ENCODE measurements around the gene PCNT.

The PCNT gene

DNA sequence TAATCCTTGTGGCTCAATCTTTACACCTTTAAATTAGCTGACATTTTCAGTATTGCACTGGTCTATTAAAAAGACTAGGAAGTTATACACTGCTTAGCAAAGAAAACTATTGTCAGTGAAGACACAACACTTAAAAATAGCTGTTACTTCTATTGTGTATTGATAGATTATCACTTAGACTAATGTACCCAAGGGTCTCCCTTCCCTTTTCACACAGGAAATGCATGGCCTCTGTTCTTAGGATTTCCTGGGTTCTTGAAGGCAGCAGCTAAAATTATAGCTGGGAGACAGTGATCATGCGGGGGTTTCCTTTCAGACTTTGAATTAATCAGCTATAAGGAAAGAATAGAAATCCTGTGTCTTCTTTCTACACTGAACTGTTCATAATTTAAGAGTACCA, 147.6 kb downstream of the PCNT start:
- H3K4me2 ChIP-seq (ENCODE audit: low read length) = no peak overlapping the region
- peaks cover 7% of the 10 kb centered on the region for H3K36me3 ChIP-seq (ENCODE audit: insufficient read depth, low read length)
- no peak overlapping the region for H3K9ac ChIP-seq (ENCODE audit: low read depth, low read length)
- no peak overlapping the region for H3K4me3 ChIP-seq (ENCODE audit: low read length)
- no peaks in the 10 kb centered on the region for H3K27me3 ChIP-seq (ENCODE audit: control insufficient read depth, insufficient read depth, low read length)
- no peaks in the 10 kb centered on the region for H3K9me3 ChIP-seq (replicated peaks; ENCODE audit: low read length)
- H3K4me1 ChIP-seq (ENCODE audit: control insufficient read depth, insufficient read depth, low read length) = peaks cover 9% of the 10 kb centered on the region

- Histone ChIP-seq H3K9me3 (replicated peaks; ENCODE audit: low read length) (no peaks in the 10 kb centered on the region), H3K4me1 (ENCODE audit: control insufficient read depth, insufficient read depth, low read length) (peaks cover 9% of the 10 kb centered on the region), H3K9ac (ENCODE audit: low read depth, low read length) (no peak overlapping the region), H3K36me3 (ENCODE audit: insufficient read depth, low read length) (peaks cover 7% of the 10 kb centered on the region), H3K4me3 (ENCODE audit: low read length) (no peak overlapping the region), H3K4me2 (ENCODE audit: low read length) (no peak overlapping the region), H3K27me3 (ENCODE audit: control insufficient read depth, insufficient read depth, low read length) (no peaks in the 10 kb centered on the region)
Observed at GRCh38 chr21:46472246-46472645, 148.3 kb downstream of the PCNT start.

DNA sequence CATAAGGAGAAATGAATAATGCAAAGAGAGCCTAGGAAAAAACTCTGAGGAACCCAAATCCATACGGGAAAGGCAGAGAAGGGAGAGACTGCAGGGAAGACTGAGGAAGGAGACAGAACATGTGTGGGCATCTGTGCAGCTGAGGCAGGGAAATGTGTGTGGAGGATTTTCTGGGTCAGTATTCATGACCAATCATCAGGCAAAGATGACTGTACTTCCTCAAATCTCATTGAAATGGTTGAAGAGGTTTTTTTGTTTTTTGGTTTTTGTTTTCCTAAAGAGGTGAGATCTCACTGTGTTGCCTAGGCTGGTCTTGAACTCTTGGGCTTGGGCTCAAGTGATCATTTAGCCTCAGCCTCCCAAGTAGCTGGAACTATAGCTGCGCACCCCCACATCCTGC, 150.4 kb downstream of the PCNT start:
- no peaks in the 10 kb centered on the region for H3K27me3 ChIP-seq (ENCODE audit: control insufficient read depth, insufficient read depth, low read length)
- no peaks in the 10 kb centered on the region for H3K9me3 ChIP-seq (replicated peaks; ENCODE audit: low read length)
- H3K4me2 ChIP-seq (ENCODE audit: low read length) = no peak overlapping the region
- peaks cover 4% of the 10 kb centered on the region for H3K36me3 ChIP-seq (ENCODE audit: insufficient read depth, low read length)
- H3K4me3 ChIP-seq (ENCODE audit: low read length) = no peak overlapping the region
- peaks cover 14% of the 10 kb centered on the region for H3K4me1 ChIP-seq (ENCODE audit: control insufficient read depth, insufficient read depth, low read length)
- H3K9ac ChIP-seq (ENCODE audit: low read depth, low read length) = no peak overlapping the region

- H3K36me3 ChIP-seq (ENCODE audit: insufficient read depth, low read length) = peaks cover 4% of the 10 kb centered on the region
- H3K4me3 ChIP-seq (ENCODE audit: low read length) = no peak overlapping the region
Observed at GRCh38 chr21:46475296-46475695, 151.3 kb downstream of the PCNT start.

GRCh38 chr21:46477765-46478164, 153.8 kb downstream of the PCNT start:
- Histone ChIP-seq H3K27me3 (ENCODE audit: control insufficient read depth, insufficient read depth, low read length) (no peaks in the 10 kb centered on the region), H3K4me3 (ENCODE audit: low read length) (no peak overlapping the region), H3K4me1 (ENCODE audit: control insufficient read depth, insufficient read depth, low read length) (peaks cover 14% of the 10 kb centered on the region), H3K9ac (ENCODE audit: low read depth, low read length) (no peak overlapping the region), H3K4me2 (ENCODE audit: low read length) (no peak overlapping the region), H3K9me3 (replicated peaks; ENCODE audit: low read length) (no peaks in the 10 kb centered on the region), H3K36me3 (ENCODE audit: insufficient read depth, low read length) (peaks cover 12% of the 10 kb centered on the region)

More at GRCh38 chr21:46475296-46475695, 151.3 kb downstream of the PCNT start:
- Histone ChIP-seq H3K4me2 (ENCODE audit: low read length) (no peak overlapping the region), H3K9ac (ENCODE audit: low read depth, low read length) (no peak overlapping the region), H3K9me3 (replicated peaks; ENCODE audit: low read length) (no peaks in the 10 kb centered on the region), H3K4me1 (ENCODE audit: control insufficient read depth, insufficient read depth, low read length) (peaks cover 14% of the 10 kb centered on the region), H3K27me3 (ENCODE audit: control insufficient read depth, insufficient read depth, low read length) (no peaks in the 10 kb centered on the region)

- Histone ChIP-seq H3K4me2 (ENCODE audit: low read length) (no peak overlapping the region), H3K4me1 (ENCODE audit: control insufficient read depth, insufficient read depth, low read length) (peaks cover 16% of the 10 kb centered on the region), H3K27me3 (ENCODE audit: control insufficient read depth, insufficient read depth, low read length) (no peaks in the 10 kb centered on the region), H3K4me3 (ENCODE audit: low read length) (no peak overlapping the region), H3K36me3 (ENCODE audit: insufficient read depth, low read length) (peaks cover 12% of the 10 kb centered on the region), H3K9ac (ENCODE audit: low read depth, low read length) (no peak overlapping the region), H3K9me3 (replicated peaks; ENCODE audit: low read length) (no peaks in the 10 kb centered on the region)
Observed at GRCh38 chr21:46478910-46479309, 155.0 kb downstream of the PCNT start.

DNA sequence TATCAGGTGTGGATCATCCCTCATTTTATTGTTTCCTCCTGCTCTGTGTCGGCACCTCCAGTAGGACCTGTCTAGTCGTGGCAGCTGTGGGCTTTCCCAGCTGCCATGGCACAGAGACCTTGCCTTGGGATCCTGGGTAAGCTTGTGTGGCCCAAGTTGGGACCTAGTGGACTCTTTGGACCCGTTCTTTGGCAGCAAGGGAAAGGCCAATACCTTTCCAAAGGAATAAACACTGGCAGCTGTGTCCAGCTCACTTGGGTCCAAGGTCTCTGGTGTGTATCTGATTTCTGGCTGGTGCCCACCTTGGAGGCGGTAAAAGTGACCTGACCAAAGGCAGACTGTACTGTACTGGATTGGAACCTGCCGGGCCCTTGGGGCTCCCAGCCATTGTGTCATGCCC, 156.5 kb downstream of the PCNT start:
- peaks cover 9% of the 10 kb centered on the region for H3K4me1 ChIP-seq (ENCODE audit: control insufficient read depth, insufficient read depth, low read length)
- no peaks in the 10 kb centered on the region for H3K9me3 ChIP-seq (replicated peaks; ENCODE audit: low read length)
- H3K9ac ChIP-seq (ENCODE audit: low read depth, low read length) = no peak overlapping the region
- peaks cover 12% of the 10 kb centered on the region for H3K36me3 ChIP-seq (ENCODE audit: insufficient read depth, low read length)
- H3K4me3 ChIP-seq (ENCODE audit: low read length) = no peak overlapping the region
- no peaks in the 10 kb centered on the region for H3K27me3 ChIP-seq (ENCODE audit: control insufficient read depth, insufficient read depth, low read length)
- H3K4me2 ChIP-seq (ENCODE audit: low read length) = no peak overlapping the region

GRCh38 chr21:46482225-46482845, 158.4 kb downstream of the PCNT start:
- no peak overlapping the region for H3K4me3 ChIP-seq (ENCODE audit: low read length)
- H3K4me1 ChIP-seq (ENCODE audit: control insufficient read depth, insufficient read depth, low read length) = peaks cover 9% of the 10 kb centered on the region
- no peaks in the 10 kb centered on the region for H3K27me3 ChIP-seq (ENCODE audit: control insufficient read depth, insufficient read depth, low read length)
- no peak overlapping the region for H3K9ac ChIP-seq (ENCODE audit: low read depth, low read length)
- H3K9me3 ChIP-seq (replicated peaks; ENCODE audit: low read length) = no peaks in the 10 kb centered on the region
- peaks cover 19% of the 10 kb centered on the region for H3K36me3 ChIP-seq (ENCODE audit: insufficient read depth, low read length)
- no peak overlapping the region for H3K4me2 ChIP-seq (ENCODE audit: low read length)

DNA sequence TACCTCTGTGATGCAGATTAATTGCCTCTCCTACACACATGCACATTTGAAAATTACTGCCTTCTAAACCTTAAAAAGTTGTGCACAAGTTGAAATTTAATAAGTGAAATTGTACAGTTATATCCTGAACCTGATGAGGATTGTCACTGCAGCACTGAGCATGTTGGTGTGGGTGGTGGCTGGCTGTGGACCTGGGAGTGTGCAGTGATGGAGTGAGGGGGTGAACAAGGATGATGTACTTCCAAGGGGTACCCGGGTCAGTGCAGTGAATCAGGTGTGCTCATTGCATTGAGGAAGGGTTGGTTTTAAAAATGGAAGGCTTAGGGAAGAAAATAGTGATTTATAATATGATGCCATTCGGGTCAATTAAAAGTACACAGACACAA, 158.9 kb downstream of the PCNT start:
- Histone ChIP-seq H3K9ac (ENCODE audit: low read depth, low read length) (no peak overlapping the region), H3K9me3 (replicated peaks; ENCODE audit: low read length) (no peaks in the 10 kb centered on the region), H3K27me3 (ENCODE audit: control insufficient read depth, insufficient read depth, low read length) (no peaks in the 10 kb centered on the region), H3K4me2 (ENCODE audit: low read length) (no peak overlapping the region), H3K36me3 (ENCODE audit: insufficient read depth, low read length) (peaks cover 24% of the 10 kb centered on the region), H3K4me3 (ENCODE audit: low read length) (no peak overlapping the region), H3K4me1 (ENCODE audit: control insufficient read depth, insufficient read depth, low read length) (peaks cover 6% of the 10 kb centered on the region)

DNA sequence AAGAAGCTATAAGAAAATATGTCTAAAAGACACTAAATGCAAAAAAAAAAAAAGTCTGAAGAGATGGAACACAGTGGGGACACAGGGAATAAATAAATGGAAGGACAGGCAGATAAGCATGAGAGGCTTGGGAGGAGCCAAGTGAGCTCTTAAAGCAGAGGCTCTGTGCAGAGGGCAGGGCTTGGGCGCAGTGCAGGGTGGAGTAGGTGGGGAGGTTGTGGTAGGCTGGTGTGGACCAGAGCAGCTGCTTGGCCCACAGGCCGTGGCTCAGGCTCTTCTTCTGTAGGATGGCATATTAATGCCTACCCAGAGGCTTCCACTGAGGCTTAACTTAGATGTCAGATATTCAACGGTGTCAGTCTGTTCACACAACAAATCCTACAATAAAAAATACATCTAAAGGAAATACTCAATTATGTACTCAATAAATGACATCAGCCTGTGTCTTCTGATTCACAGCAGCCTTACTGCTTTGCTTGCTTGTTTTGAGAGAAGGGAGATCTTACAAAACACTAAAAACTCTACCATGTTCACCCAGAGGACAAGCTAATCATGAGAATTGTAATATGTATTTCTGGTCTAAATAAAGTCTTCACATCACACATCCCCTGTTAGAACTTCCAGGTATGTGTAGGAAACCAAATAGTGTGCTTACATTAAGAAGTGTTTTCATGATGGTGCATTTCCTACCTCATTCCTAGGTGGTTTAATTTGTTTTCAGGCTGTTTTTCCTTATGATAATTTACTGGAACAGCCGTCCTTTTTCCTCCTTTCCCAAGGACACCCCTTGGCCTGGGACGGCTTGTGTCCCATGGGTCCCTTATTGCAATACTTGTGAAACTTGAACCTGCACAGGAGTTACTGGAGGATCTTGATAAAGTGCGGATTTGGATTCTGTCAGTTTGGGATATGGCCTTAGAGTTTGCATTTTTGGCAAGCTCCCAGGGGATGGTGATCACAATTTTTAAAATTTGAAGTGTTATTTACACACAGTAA, 159.6 kb downstream of the PCNT start:
- Histone ChIP-seq H3K4me2 (ENCODE audit: low read length) (no peak overlapping the region), H3K27me3 (ENCODE audit: control insufficient read depth, insufficient read depth, low read length) (no peaks in the 10 kb centered on the region), H3K4me3 (ENCODE audit: low read length) (no peak overlapping the region), H3K9ac (ENCODE audit: low read depth, low read length) (no peak overlapping the region), H3K9me3 (replicated peaks; ENCODE audit: low read length) (no peaks in the 10 kb centered on the region), H3K36me3 (ENCODE audit: insufficient read depth, low read length) (peaks cover 24% of the 10 kb centered on the region), H3K4me1 (ENCODE audit: control insufficient read depth, insufficient read depth, low read length) (peaks cover 4% of the 10 kb centered on the region)

DNA sequence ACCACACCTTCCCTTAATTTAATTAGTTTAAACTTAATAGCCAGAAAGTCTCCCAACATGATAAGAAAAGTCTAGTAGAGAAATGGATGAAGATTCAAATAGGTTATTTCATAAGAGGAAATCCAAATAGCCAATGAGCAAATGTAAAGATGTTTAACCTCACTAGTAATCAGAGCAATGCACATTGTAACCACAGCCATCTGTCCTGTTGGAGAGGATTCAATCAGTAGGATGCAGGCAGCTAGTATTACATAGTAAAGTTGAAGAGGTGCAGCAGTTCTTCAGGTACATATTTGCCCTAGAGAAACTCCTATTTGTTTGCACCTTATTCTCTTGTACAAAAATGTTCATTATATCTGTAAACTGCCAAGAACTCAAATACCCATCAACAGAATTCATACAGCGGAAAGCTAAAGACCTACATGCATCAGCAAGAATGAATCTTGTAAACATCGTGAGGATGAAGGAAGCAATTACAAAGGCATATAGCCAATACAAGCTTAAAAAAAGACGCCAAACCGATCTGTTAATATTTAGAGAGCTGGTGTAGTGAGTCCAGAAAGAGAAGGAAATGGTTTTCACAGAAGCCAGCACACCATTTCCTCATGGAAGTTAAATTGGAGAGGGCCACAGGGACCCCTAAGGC, 162.6 kb downstream of the PCNT start:
- Histone ChIP-seq H3K4me3 (ENCODE audit: low read length) (no peak overlapping the region), H3K27me3 (ENCODE audit: control insufficient read depth, insufficient read depth, low read length) (no peaks in the 10 kb centered on the region), H3K9me3 (replicated peaks; ENCODE audit: low read length) (no peaks in the 10 kb centered on the region), H3K4me2 (ENCODE audit: low read length) (no peak overlapping the region), H3K36me3 (ENCODE audit: insufficient read depth, low read length) (peaks cover 23% of the 10 kb centered on the region), H3K4me1 (ENCODE audit: control insufficient read depth, insufficient read depth, low read length) (peaks cover 4% of the 10 kb centered on the region), H3K9ac (ENCODE audit: low read depth, low read length) (no peak overlapping the region)

Measured in skeletal muscle satellite cell (primary cell).